ENCODE measurements around the gene SALL3.

SALL3 gene

GRCh38 chr18:78965917-78966792 lies 13.5 kb upstream of the SALL3 start:
- DNase-seq, result no peak

DNA sequence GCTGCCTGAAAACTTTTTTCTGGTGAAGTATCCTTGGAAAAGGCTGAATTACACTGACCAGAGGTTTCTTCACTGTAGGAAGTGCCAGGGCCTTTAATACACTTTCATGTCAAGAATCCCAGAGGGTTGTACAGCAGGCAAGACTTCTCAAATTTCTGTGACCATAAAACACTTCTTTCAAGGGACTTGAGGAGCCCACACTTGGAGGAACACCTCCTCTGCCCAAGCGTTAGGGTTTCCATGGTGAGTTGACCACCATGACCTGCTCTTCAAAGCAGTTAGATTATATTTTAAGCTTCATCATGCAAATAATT lies 12.9 kb upstream of the SALL3 start:
- no peak for DNase-seq

DNA sequence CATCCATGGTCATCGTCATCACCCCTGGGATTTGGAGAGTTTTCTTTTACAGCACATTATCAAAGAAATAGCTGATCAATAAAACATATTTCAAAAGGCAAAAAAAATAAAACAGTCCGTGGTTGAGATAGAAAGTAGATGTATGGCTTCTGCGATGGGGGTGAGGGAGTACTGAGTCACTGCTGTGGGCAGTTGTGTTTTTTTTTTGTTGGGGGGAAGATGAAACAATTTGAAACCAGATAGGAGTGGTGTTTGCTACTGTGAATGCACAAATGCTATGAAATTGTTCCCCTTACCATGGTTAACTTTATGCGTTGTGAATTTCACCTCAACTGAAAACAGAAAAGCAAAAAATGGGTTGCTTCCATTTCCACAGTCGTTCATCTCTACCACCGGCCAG lies 11.9 kb upstream of the SALL3 start:
- DNase-seq, result no peak

- no peak for DNase-seq
These were observed 9.9 kb upstream of the SALL3 start for GRCh38 chr18:78969574-78970315.

GRCh38 chr18:78970774-78971333 lies 8.8 kb upstream of the SALL3 start:
- DNase-seq, result no peak

DNA sequence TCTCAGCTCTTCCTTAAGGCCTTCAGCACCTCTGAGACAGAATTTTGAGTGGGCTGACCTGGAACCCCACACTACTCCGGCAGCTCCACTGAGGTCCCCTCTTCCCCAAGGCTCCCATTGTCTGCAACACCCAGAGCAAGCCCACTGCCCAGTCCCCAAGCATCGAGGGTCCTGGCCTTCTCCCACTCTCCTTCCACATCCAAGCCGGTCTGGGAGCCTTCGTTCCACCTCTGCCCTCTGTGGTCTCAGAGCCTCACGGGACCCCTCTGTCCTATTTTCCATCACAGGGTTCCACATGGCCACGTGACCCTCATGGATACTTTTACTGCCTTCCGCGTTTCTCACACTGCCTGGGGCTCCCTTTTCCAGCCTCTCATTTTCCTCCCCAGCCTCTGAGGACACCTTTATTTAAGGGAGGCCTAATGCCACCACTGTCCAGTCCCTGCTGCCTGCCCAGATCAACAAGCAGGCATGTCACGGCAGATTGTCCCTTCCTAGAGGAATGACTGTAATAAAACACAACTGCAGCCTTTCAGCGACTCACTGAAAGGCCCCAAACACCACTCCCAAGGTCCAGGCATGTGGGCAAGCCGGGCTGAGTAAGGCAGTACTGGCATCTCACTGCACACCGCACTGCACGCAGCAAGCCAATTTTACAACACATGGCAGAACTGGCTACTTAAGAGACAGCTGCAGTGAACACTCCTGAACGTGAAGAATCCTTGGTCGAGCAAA lies 7.9 kb upstream of the SALL3 start:
- no peak for DNase-seq

GRCh38 chr18:78972385-78972918 lies 7.2 kb upstream of the SALL3 start:
- no peak for DNase-seq

- no peak for DNase-seq
These were observed 6.7 kb upstream of the SALL3 start for GRCh38 chr18:78972930-78973331.

DNA sequence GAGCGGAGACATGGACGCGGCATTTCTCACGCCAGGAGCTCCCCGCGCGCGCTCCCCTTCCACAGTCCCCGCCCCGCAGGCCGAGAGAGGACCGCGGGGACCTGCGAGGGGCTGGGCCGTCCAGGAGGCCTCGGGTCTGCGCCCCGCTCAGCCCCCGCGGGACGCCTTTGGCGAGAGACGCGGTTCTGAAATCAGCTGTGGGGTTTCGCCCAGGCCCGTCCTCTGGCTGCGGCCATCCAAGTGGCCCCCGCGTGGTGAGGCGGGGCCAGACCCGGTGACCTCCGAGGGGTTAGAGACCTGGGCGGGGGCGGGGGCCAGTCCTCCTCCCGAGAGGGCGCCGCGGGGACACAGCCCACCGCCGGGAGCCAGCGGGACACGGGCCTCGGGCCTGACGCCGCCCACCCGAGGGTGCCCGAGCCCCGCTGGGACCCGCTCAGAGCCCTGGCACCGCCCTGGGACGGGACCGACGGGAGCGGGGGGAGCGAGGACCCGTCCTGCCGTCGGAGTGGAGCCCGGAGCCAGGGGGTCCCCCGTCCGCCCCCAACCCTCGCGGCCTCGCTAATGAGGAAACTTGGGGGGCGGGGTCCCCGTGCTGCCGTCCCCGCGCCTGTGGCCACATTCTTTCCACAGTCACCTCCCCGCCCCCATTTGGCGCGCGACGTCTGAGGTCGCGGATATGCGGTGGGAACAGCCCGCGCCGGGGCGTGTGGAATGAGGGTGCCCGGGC lies 6.1 kb upstream of the SALL3 start:
- DNase-seq, result no peak

GRCh38 chr18:78974115-78974761 lies 5.4 kb upstream of the SALL3 start:
- DNase-seq, result no peak

- DNase-seq, result no peak
These were observed 4.3 kb upstream of the SALL3 start for GRCh38 chr18:78975292-78975691.

- DNase-seq, result no peak
These were observed 3.8 kb upstream of the SALL3 start for GRCh38 chr18:78975699-78976335.

GRCh38 chr18:78976765-78977636 lies 2.6 kb upstream of the SALL3 start:
- no peak for DNase-seq

GRCh38 chr18:78977637-78978348 lies 1.8 kb upstream of the SALL3 start:
- DNase-seq, result no peak

GRCh38 chr18:78978349-78979055 lies 1.1 kb upstream of the SALL3 start:
- DNase-seq, result no peak

- DNase-seq, result no peak
These were observed 425 bp upstream of the SALL3 start for GRCh38 chr18:78979056-78979729.

- no peak for DNase-seq
These were observed 707 bp downstream of the SALL3 start for GRCh38 chr18:78980279-78980771.

- no peak for DNase-seq
These were observed 1.3 kb downstream of the SALL3 start for GRCh38 chr18:78980777-78981380.
